Body of pancreas (tissue), 4 donors: ENCODE data around the gene SESN3.

Experiments used
- CTCF ChIP-seq, 7 experiments: fragments of 450-650 bp in 4 of 7; fragments of 200-600 bp in 3 of 7; sonication (generic) in 3 of 7; IDR thresholded peaks; one replicate each; pipeline ENCODE4 v1.5.1; 2016 to 2019; ENCODE audit warnings: antibody characterized with exemption in 7 of 7
- POLR2A ChIP-seq, 3 donors: fragments of 450-650 bp; IDR thresholded peaks; one replicate each; pipeline ENCODE4 v1.6.1; 2016; ENCODE audit warnings: antibody characterized with exemption in 3 of 3, mild to moderate bottlenecking in 2 of 3

DNA sequence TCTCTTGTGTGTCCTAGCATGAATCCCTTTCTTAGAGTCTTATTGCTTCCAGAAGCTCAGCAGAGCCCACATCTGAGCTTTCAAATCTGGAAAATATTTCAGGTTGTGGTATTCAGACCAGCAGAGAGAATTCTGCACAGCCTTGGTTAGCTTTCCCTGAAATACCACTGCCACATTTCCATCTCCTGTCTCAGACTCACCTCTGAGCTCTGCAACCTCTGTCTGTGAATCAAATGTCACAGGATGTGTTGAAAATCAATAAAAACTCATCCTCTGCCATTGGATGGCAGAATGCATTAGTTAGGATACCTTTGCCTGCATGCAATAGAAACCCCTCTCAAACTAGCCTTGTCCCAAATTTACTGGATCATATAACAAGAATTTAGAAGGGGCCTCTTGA, 93.7 kb downstream of the SESN3 start:
- no peak for TF ChIP-seq CTCF (IDR thresholded peaks at IDR 0.05)
- TF ChIP-seq POLR2A (IDR thresholded peaks at IDR 0.05) = no peak
